CD4-positive, alpha-beta T cell treated with Interleukin-21 for 1 hour (primary cell): ENCODE measurements around the gene GCK.
A peak's percentile ranks its signal among the peaks of the same experiment; 100 is the strongest.

Source experiments
- DNase-seq: peaks from one replicate; pipeline ENCODE4 v3.0.0-alpha.2; 2020

GCK gene

GRCh38 chr7:44152971-44153947 is 36.0 kb downstream of the GCK start:
- DNase-seq, result no peak

GRCh38 chr7:44151956-44152355 is 37.3 kb downstream of the GCK start:
- DNase-seq, result no peak

- DNase-seq, result no peak
Measured at GRCh38 chr7:44150966-44151941, 38.0 kb downstream of the GCK start.

DNA sequence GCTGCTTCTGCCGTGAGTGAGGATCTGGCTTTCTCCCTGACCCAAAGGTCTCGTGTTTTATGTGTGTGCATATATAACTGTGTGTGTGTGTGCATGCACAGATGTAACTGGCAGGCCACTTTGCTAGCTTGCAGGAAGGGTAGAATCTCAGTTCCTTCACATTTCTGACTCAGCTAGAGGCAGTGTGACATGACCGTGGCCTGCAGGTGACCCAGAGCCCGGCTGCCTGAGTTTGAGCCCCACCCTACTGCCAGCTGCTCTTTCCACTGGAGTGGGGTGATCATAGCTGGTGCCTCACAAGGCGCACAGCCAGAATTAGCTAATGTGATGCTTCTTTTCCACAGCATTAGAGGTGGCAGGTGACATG is 38.8 kb downstream of the GCK start:
- DNase-seq, result no peak

GRCh38 chr7:44149571-44150465 is 39.4 kb downstream of the GCK start:
- no peak for DNase-seq

DNA sequence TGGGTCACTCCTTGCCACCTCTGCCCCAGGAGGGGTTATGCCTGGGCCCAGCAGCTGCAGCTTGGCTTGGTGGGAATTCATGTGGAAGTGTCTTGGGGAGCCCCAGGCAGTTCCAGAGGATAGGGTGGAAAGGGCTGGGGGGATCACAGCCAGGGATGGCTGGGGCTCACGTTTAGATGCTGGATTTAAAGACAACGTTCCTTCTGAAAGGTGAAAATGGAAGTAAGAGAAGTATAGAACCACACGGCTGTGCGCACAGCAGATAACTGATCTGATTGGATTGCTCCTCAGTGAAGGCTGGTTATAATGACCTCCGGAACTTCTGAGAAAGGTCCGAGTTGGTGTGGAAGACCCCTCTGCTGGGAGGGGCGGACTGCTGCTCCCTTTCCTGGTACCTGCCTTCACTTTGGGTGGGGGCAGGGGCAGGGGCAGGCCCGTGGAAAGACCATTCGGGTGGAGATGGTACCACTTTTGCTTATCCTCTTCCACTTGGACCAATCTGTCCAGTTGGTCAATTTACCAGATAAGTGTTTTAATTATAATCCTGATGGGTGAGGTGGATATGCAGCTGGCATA is 40.2 kb downstream of the GCK start:
- DNase-seq, result no peak

GRCh38 chr7:44148166-44148565 is 41.1 kb downstream of the GCK start:
- no peak for DNase-seq

DNA sequence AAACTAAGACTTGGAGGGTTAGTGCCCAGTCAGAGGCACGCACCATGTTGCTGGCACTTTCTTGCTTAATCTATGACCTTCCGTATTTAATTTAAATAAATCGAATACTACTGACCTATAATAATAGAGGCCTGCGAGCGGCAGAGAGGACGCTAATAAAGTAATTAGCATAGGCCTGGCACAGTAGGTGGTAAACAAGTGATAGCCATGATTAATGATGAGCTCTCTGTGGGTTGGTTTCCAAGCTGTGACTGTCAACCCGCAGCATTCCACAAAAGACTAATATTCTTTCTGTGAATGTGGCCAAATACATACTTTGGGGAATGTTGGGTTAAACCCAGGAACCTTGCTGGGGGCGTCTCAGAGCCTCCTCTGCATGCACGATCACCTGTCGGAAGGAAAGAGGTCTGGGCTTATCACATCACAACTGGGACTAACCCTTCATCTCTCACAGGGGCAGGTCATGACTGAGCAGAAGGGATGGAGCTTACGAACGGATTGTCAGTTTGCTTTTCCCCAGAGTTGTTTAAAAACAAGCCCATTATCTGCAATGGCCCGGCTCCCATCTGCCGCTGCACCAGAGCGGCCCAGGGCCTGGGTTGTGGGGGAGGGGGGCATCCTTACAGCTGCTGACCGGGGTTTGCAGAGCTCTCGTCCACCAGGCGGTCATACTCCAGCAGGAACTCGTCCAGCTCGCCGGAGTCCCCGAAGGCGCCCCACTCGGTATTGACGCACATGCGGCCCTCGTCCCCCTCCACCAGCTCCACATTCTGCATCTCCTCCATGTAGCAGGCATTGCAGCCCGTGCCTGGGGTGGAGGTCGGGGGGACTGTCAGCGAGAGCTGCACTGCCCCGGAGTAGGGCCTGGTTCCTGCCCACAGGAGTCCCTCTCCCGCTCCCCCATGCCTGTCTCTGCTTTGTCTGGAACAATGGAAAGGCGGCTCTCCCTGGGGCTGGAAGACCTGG is 41.9 kb downstream of the GCK start:
- DNase-seq, result no peak

- DNase-seq, result peak; percentile 78
Measured at GRCh38 chr7:44145969-44146911, 43.0 kb downstream of the GCK start.

- DNase-seq, result peak; percentile 68
Measured at GRCh38 chr7:44145479-44145968, 43.7 kb downstream of the GCK start.

GRCh38 chr7:44144968-44145478 is 44.2 kb downstream of the GCK start:
- DNase-seq, result no peak

- DNase-seq, result no peak
Measured at GRCh38 chr7:44144426-44144967, 44.7 kb downstream of the GCK start.

- no peak for DNase-seq
Measured at GRCh38 chr7:44143646-44144250, 45.5 kb downstream of the GCK start.

DNA sequence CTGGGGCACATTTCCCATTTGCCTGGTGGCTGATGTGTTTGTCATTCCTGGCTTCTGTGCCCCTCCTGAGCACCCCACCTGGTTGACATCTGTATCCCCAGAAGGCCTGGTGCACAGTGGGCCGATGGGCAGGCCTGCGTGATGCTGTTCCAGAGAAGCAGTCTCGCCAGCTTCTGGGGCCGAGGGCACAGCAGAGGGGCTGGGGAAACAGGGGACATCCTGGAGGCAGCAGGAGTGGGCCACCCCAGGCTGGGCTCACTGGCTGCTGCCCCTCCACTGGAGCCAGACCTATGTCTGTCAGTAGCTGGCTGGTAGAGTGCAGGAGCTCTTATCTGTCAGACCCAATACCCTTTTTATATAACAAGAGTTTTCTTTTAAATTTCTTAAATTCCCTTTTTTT is 47.2 kb downstream of the GCK start:
- DNase-seq, result no peak

- DNase-seq, result no peak
Measured at GRCh38 chr7:44141221-44141850, 47.9 kb downstream of the GCK start, which contains the start of gene MYL7. TSS of gene MYL7 (minus strand) at chr7:44141332. CDS start at chr7:44141305, 27 bp downstream.

- DNase-seq, result no peak
Measured at GRCh38 chr7:44140341-44140740, 48.9 kb downstream of the GCK start.

- no peak for DNase-seq
Measured at GRCh38 chr7:44139311-44140010, 49.8 kb downstream of the GCK start.
